Stimulated activated CD4-positive, alpha-beta T cell treated with anti-CD3 and anti-CD28 coated beads, Interleukin-15, amount 100 ng/mL, for 24 hours (primary cell): ENCODE data around the gene MMP20.

Experiments used
- DNase-seq: peaks from one replicate; pipeline ENCODE4 v3.0.0-alpha.2; 2020

MMP20 gene

DNA sequence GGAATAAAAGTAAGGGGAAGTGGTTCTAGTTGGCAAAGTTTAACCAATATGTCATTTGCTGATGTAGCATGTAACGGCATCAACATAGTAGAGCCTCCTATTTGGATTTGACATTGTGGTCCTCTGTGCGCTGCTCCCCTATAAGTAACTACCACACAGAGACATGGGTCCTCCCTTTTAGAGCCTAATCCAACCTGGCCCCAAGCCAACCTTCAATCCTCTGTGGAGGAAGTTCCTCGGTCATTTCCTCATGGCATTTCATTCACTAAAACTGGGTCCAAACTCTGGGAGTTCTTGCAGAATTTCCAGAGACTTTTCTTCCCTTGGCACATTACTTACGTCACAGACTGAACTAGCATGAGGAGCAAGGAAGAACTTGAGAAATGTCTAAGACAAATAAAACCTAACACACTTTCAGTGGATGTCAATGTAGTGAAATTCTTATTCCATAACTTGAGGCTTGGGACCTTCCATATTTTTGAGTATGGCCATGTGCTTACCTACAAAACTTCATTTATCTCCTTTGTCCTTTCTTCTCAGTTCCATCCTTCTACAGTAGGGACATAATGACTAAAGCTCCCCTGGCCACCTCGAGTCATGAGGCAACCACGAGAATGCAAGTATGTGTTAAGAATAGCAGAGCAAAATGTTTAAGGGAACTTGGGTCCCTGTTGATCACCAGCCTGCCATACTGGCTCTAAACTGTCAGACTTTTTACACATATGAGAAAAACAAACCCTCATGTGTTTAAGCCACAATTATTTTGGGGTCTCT, 34.7 kb downstream of the MMP20 start:
- peak; percentile 14 for DNase-seq

DNA sequence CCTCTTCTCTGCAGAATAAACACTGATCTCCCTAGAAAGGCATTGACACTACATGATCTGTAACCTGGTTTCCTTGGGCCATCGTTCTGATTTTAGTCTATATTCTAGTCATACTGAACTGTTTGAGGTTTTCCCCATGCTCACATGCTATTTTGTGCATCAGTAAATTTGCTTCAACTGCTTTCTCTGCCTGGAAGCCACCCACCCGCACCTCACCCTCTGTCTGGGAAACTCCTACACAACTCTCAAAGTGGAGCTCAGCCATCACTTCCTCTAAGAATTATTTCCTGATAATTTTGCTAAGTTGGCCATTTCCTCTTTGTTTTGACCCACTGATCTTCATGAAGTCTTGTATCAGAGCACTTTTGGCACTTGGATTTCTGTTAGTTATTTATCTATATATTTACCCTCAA, 36.1 kb downstream of the MMP20 start:
- DNase-seq, result peak; percentile 62

- no peak for DNase-seq
Observed at GRCh38 chr11:102587722-102588121, 37.4 kb downstream of the MMP20 start.

- no peak for DNase-seq
Observed at GRCh38 chr11:102583141-102583873, 41.8 kb downstream of the MMP20 start.

- DNase-seq, result no peak
Observed at GRCh38 chr11:102582140-102582539, 43.0 kb downstream of the MMP20 start.

DNA sequence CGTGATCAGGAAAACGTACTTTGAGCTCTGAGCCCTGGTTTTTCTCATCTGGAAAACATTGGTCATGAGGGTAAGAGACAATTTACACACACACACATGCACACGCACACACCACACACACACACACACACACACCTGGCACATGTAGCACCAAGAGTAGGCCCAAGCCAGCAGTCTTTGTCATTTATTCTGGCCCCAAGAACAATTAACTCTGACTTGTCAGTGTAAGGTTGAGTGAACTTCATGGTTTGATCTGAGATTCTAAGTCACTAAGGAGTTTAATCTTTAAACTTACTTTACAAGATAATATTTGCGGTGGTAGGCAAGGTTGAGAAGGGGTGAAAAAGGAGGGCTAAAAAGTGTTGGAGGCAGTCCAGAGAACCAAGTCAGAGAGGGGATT, 44.1 kb downstream of the MMP20 start:
- no peak for DNase-seq

- DNase-seq, result no peak
Observed at GRCh38 chr11:102580185-102580951, 44.8 kb downstream of the MMP20 start.

GRCh38 chr11:102577723-102578122, 47.4 kb downstream of the MMP20 start:
- no peak for DNase-seq

DNA sequence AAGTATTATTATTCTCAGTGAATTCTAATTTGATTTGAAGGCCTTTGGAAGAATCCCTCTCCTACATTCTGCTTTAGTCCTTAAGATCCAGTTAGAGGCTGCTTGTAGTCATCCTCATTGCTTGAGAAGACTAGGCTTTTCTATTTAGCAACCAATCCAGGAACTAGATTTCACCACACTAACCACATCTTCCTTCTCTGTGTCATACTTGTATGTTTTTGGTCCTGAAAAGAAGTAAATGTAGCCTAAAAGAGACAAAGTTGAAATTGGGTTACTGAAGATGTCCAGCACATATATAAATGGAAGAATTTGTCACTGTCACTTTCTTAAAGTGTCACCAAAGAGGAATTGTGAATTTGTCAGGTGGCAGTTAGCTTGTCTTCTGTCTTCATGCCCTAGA, 48.0 kb downstream of the MMP20 start:
- DNase-seq, result no peak

- DNase-seq, result no peak
Observed at GRCh38 chr11:102576350-102576749, 48.8 kb downstream of the MMP20 start.

GRCh38 chr11:102575012-102575411, 50.1 kb downstream of the MMP20 start:
- DNase-seq, result no peak

GRCh38 chr11:102573851-102574250, 51.3 kb downstream of the MMP20 start:
- no peak for DNase-seq

GRCh38 chr11:102572554-102573220, 52.4 kb downstream of the MMP20 start:
- no peak for DNase-seq

DNA sequence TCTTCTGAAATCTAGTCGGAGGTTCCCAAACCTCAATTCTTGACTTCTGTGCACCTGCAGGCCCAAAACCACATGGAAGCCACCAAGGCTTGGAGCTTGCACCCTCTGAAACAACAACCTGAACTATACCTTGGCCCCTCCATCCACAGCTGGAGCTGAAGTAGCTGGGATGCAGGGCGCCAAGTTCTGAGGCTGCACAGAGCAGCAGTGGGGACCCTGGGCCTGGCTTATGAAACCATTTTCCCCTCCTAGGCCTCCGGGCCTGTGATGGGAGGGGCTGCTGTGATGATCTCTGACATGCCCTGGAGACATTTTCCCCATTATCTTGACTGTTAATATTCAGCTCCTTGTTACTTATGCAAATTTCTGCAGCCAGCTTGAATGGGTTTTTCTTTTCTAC, 56.3 kb downstream of the MMP20 start:
- DNase-seq, result no peak

DNA sequence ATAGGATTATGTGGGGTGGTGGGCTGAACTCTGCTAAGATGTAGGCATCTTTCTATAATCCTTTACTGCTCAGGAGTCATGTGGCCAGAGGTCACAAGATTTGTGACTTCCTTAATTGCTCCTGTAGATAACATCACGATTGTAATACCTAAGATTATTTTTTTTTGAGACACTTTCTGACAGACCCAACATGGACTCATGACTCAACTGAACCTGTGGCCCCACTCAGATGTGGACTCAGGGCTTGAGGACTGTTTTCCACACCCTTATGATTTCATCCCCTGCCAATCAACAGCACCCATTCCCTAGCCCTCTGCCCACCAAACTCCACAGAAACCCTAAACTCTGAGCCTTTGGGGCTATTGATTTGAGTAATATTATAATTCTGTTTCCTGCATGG, 59.0 kb downstream of the MMP20 start:
- no peak for DNase-seq

- no peak for DNase-seq
Observed at GRCh38 chr11:102564110-102564509, 61.0 kb downstream of the MMP20 start.

DNA sequence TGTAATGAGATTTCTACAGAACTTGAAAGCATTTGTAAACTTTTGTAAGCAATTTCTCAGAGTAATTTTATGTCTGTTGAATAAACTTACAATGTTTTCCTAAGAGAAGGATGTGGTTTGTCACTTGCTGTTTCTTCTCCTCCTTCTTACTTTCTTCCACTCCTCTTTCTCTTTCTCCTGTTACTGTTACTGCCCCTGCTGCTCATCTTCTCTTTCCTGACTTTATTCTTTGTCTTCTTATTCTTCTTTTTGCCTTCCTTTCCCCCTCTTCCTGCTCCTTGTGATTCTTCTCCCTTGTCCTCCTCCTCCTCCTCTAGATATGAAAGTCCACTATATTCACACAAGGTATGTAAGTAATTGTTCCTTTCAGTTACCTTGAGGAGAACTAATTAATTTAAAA, 63.5 kb downstream of the MMP20 start:
- DNase-seq, result no peak

DNA sequence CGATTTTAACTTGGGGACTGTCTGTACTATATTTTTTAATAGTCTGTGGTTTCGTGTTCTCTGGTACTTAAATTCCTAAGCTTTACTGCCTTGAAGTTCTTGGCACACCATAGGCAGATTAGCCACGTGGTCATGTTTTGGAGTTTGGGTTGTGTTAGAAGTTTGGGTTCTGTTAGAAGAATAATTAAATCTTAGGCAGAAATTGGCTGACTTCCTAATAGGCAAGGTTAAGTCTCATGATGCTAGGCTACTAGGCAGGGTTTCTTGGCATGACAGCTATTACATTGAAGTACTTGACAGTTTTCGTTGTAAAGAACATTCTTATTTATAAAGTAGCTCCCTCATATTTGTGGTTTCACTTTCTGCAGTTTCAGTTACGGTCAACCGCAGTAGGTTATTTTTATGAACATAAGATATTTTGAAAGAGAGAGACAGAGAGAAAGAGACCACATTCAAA, 64.5 kb downstream of the MMP20 start:
- no peak for DNase-seq

- DNase-seq, result no peak
Observed at GRCh38 chr11:102559839-102560238, 65.3 kb downstream of the MMP20 start.

- DNase-seq, result no peak
Observed at GRCh38 chr11:102555091-102555490, 70.0 kb downstream of the MMP20 start.

DNA sequence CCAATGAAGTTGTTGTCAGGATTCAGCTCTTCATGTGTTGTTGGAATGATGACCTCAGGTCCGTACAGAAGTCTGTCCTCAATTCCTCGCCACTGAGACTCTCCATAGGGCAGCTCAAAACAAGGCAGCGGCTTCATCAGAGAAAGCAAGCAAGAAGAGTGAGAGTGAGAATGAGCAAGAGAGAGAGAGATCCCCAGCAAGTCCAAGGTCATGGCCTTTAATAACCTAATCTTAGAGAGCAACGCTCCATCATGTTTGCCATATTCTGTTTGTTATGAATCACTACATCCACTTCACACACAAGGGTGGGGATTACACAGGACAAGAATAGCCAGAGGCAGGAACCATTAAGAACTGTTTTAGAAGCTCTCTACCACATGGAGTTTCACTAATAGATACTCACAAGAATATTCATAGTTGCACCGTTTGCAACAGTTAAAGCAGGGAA, 71.3 kb downstream of the MMP20 start:
- DNase-seq, result no peak

DNA sequence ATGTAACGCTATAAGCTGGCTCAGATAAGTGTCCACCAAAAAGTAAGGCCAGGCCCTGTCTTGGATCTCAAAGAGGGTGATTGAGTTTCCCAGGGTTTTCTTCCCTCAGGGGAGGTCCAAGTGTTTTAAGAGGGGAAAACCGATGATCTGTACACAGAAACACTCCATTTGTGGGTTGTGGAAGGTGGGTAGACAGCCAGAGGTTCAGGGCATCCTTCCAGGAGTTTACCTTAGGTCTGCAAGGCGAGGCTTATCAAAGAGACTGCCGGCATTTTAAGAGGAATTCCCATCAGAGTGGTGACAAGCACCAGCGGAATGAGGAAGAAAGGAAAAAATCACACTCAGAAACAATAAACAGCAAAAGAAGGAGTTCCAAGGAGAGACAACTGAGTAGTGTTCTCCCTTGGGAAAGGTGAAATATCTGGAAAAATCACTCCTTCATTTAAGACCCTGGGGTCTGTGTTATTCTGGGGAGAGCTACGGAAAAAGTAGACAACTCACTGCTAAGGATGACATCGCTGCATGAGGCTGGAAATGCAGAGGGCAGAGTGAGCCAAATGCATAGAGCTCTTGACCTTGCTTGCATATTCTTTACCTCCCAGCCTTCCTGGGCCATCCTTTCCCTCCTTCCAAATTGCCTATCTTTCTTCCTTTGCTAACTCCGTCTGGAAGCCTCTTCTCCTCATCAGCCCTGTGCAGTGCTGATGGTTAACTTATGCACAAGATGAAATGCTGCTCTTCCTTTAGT, 72.5 kb downstream of the MMP20 start:
- DNase-seq, result no peak
